ENCODE measurements around the gene ZNF473. TPM values are rescaled to one million over a fixed set of nuclear protein-coding genes. Genes with fewer than 3 reads are reported as not detected.

Gene ZNF473
- polyA plus RNA-seq, 2 of the 4 experiments (the other 2 are of a cell fraction) = 6.9 to 17.0 TPM

DNA sequence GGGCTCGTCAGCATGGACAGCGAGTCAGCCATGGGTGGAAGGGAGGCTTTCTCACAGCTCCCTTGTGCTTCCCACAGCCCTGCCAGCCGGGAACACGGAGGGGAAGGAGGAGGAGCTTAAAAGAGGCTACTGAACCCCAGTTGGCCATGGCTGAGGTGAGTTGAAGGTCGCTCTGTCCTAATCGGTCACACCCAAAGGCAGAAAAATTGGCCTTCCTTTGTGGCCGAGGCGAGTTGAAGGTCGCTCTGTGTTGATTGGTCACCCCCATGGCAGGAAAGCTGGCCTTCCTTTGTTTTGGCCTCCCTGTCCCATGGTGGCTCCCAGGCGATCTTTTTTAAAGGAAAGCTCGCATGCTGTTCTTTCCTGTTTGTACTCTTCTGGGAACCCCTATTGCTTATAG, 5.1 kb downstream of the ZNF473 start:
- POLR2A ChIA-PET = no interaction called here
- CTCF ChIA-PET = interaction anchor here (1.2 to 2.4 kb wide), 4 partner anchors 11 to 93 kb away, joined by 4 to 9 read pairs (median 7); no protein-coding TSS in a partner anchor
- Histone ChIP-seq H3K4me1 (peaks cover 3% of the 10 kb centered on the region; the same call in 1 of the 3 replicates), H3K27ac (no peak overlapping the region), H3K9me3 (peaks cover 22% of the 10 kb centered on the region), H3K4me2 (no peak overlapping the region), H3K4me3 (no peak overlapping the region)
- FAIRE-seq (no peak), DNase-seq (ENCODE audit: low read depth in 1 of 2, low spot score in 1 of 2) (no peak), ATAC-seq (no peak)
- WGBS (ENCODE audit: missing lambda C conversion rate) = 95% methylated on average over 11 of the region's 11 CpGs
- TF ChIP-seq KDM5A (IDR thresholded peaks at IDR 0.05) = no peak
- TF ChIP-seq FOSB (CRISPR knock-in tag; IDR thresholded peaks at IDR 0.05) = no peak
- no peak for TF ChIP-seq ZNF302 (CRISPR knock-in tag; IDR thresholded peaks at IDR 0.05)
- TF ChIP-seq, protein P1, sequence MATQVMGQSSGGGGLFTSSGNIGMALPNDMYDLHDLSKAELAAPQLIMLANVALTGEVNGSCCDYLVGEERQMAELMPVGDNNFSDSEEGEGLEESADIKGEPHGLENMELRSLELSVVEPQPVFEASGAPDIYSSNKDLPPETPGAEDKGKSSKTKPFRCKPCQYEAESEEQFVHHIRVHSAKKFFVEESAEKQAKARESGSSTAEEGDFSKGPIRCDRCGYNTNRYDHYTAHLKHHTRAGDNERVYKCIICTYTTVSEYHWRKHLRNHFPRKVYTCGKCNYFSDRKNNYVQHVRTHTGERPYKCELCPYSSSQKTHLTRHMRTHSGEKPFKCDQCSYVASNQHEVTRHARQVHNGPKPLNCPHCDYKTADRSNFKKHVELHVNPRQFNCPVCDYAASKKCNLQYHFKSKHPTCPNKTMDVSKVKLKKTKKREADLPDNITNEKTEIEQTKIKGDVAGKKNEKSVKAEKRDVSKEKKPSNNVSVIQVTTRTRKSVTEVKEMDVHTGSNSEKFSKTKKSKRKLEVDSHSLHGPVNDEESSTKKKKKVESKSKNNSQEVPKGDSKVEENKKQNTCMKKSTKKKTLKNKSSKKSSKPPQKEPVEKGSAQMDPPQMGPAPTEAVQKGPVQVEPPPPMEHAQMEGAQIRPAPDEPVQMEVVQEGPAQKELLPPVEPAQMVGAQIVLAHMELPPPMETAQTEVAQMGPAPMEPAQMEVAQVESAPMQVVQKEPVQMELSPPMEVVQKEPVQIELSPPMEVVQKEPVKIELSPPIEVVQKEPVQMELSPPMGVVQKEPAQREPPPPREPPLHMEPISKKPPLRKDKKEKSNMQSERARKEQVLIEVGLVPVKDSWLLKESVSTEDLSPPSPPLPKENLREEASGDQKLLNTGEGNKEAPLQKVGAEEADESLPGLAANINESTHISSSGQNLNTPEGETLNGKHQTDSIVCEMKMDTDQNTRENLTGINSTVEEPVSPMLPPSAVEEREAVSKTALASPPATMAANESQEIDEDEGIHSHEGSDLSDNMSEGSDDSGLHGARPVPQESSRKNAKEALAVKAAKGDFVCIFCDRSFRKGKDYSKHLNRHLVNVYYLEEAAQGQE (IDR thresholded peaks at IDR 0.05) = no peak
- no peak for TF ChIP-seq SMC3 (IDR thresholded peaks at IDR 0.05)
- TF ChIP-seq CEBPB (IDR thresholded peaks at IDR 0.05) = no peak
- TF ChIP-seq, protein P2, sequence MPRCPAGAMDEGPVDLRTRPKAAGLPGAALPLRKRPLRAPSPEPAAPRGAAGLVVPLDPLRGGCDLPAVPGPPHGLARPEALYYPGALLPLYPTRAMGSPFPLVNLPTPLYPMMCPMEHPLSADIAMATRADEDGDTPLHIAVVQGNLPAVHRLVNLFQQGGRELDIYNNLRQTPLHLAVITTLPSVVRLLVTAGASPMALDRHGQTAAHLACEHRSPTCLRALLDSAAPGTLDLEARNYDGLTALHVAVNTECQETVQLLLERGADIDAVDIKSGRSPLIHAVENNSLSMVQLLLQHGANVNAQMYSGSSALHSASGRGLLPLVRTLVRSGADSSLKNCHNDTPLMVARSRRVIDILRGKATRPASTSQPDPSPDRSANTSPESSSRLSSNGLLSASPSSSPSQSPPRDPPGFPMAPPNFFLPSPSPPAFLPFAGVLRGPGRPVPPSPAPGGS (IDR thresholded peaks at IDR 0.05) = no peak
- TF ChIP-seq FOSL2 (IDR thresholded peaks at IDR 0.05) = no peak
- TF ChIP-seq FOSL2 (CRISPR knock-in tag; IDR thresholded peaks at IDR 0.05) = no peak
- TF ChIP-seq, protein P3, sequence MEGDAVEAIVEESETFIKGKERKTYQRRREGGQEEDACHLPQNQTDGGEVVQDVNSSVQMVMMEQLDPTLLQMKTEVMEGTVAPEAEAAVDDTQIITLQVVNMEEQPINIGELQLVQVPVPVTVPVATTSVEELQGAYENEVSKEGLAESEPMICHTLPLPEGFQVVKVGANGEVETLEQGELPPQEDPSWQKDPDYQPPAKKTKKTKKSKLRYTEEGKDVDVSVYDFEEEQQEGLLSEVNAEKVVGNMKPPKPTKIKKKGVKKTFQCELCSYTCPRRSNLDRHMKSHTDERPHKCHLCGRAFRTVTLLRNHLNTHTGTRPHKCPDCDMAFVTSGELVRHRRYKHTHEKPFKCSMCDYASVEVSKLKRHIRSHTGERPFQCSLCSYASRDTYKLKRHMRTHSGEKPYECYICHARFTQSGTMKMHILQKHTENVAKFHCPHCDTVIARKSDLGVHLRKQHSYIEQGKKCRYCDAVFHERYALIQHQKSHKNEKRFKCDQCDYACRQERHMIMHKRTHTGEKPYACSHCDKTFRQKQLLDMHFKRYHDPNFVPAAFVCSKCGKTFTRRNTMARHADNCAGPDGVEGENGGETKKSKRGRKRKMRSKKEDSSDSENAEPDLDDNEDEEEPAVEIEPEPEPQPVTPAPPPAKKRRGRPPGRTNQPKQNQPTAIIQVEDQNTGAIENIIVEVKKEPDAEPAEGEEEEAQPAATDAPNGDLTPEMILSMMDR (IDR thresholded peaks at IDR 0.05) = no peak
- TF ChIP-seq NR3C1 (IDR thresholded peaks at IDR 0.05) = no peak
- no peak for TF ChIP-seq KDM1A (IDR thresholded peaks at IDR 0.05; ENCODE audit: low read depth)
- no peak for TF ChIP-seq ZSCAN20 (CRISPR knock-in tag; IDR thresholded peaks at IDR 0.05)
- TF ChIP-seq, protein P4, sequence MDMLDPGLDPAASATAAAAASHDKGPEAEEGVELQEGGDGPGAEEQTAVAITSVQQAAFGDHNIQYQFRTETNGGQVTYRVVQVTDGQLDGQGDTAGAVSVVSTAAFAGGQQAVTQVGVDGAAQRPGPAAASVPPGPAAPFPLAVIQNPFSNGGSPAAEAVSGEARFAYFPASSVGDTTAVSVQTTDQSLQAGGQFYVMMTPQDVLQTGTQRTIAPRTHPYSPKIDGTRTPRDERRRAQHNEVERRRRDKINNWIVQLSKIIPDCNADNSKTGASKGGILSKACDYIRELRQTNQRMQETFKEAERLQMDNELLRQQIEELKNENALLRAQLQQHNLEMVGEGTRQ (IDR thresholded peaks at IDR 0.05) = no peak
- no peak for TF ChIP-seq JUNB (IDR thresholded peaks at IDR 0.05)
- no peak for TF ChIP-seq CHD2 (IDR thresholded peaks at IDR 0.05; ENCODE audit: low read length, partially characterized antibody)
- TF ChIP-seq EHF (CRISPR knock-in tag; IDR thresholded peaks at IDR 0.05) = no peak
- TF ChIP-seq CBX8 (IDR thresholded peaks at IDR 0.05) = no peak

DNA sequence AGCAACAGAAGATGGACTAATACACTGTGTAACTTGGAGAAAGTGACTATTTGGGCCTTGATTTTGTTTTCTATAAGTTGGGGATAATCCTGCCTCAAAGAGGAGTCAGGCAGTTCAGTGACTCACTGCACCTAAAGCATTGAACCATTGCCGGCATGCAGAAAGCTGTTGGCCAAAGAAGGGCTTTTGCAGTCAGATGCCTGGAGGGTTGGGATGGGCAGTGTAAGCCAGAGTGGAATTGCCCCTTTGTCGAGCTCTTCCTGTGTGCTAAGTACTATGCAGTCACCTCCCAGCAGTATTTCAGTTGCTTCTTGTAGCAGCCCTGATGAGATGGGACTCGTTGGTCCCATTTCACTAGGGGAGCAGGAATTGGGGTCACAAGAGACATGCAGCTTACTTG, 11.1 kb downstream of the ZNF473 start:
- TF ChIP-seq ESRRA (IDR thresholded peaks at IDR 0.05; ENCODE audit: borderline replicate concordance, low read length) (no peak), CHD2 (IDR thresholded peaks at IDR 0.05; ENCODE audit: low read length, partially characterized antibody) (no peak), FOSL2 (IDR thresholded peaks at IDR 0.05) (no peak), FOSL2 (CRISPR knock-in tag; IDR thresholded peaks at IDR 0.05) (no peak), MYC (IDR thresholded peaks at IDR 0.05; ENCODE audit: borderline replicate concordance, low read length) (no peak), RARB (CRISPR knock-in tag; IDR thresholded peaks at IDR 0.05) (no peak), SMC3 (IDR thresholded peaks at IDR 0.05) (no peak), NFE2L2 (conservative IDR thresholded peaks at IDR 0.05; ENCODE audit: low read length) (no peak), NR3C1 (IDR thresholded peaks at IDR 0.05) (no peak), POLR2A (IDR thresholded peaks at IDR 0.05; ENCODE audit: low read length) (no peak), ZC3H11A (IDR thresholded peaks at IDR 0.05) (no peak), EHMT2 (IDR thresholded peaks at IDR 0.05; ENCODE audit: low read depth) (no peak), HOXA7 (CRISPR knock-in tag; IDR thresholded peaks at IDR 0.05) (no peak), CHD4 (IDR thresholded peaks at IDR 0.05; ENCODE audit: borderline replicate concordance) (no peak)
- TF ChIP-seq, protein P5, sequence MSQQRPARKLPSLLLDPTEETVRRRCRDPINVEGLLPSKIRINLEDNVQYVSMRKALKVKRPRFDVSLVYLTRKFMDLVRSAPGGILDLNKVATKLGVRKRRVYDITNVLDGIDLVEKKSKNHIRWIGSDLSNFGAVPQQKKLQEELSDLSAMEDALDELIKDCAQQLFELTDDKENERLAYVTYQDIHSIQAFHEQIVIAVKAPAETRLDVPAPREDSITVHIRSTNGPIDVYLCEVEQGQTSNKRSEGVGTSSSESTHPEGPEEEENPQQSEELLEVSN (IDR thresholded peaks at IDR 0.05; ENCODE audit: borderline replicate concordance, low read depth) = no peak
- TF ChIP-seq, protein P6, sequence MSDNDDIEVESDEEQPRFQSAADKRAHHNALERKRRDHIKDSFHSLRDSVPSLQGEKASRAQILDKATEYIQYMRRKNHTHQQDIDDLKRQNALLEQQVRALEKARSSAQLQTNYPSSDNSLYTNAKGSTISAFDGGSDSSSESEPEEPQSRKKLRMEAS (IDR thresholded peaks at IDR 0.05) = no peak
- ATAC-seq = no peak
- 87% methylated on average over 3 of the region's 3 CpGs for WGBS (ENCODE audit: missing lambda C conversion rate)
- Histone ChIP-seq H3K4me1 (no peaks in the 10 kb centered on the region), H3K9me3 (peaks cover 63% of the 10 kb centered on the region), H3K4me3 (no peak overlapping the region), H3K4me2 (no peak overlapping the region), H3K27ac (no peak overlapping the region)
- CTCF ChIA-PET = interaction anchor here (1.1 to 1.4 kb wide), 2 partner anchors 9 to 23 kb away, joined by 3 to 4 read pairs; no protein-coding TSS in a partner anchor
- FAIRE-seq = no peak
- DNase-seq (ENCODE audit: low read depth in 1 of 2, low spot score in 1 of 2) = no peak
- POLR2A ChIA-PET = no interaction called here

All from A549 (cell line).